HL-60 (cell line): ENCODE data around the gene MST1.

ENCODE experiments used
- DNase-seq, 2 experiments: peaks; one replicate each; pipeline ENCODE4 v3.0.0-alpha.2; 2010 to 2020; ENCODE audit warnings: low read depth in 1 of 2, low spot score in 1 of 2
- H3K27ac ChIP-seq: fragments of 250-450 bp; sonication (Bioruptor Pico); replicated peaks from 2 replicates; pipeline ENCODE4 v1.5.1; 2020; ENCODE audit warnings: mild to moderate bottlenecking, moderate library complexity
- H3K27me3 ChIP-seq: fragments of 250-450 bp; sonication (Bioruptor Pico); 2 replicates; pipeline ENCODE4 v1.5.1; 2021; ENCODE audit warnings: mild to moderate bottlenecking, moderate library complexity; ENCODE audit not compliant: insufficient read depth, poor library complexity, severe bottlenecking
- H3K4me3 ChIP-seq: replicated peaks from 2 replicates; pipeline ENCODE4 v1.5.1; 2011; ENCODE audit warnings: mild to moderate bottlenecking, control low read depth, low read length; ENCODE audit not compliant: insufficient read depth
- GABPA ChIP-seq: IDR thresholded peaks from 2 replicates; pipeline ENCODE4 v1.6.1; 2012; ENCODE audit warnings: low read depth
- POLR2AphosphoS5 ChIP-seq: IDR thresholded peaks from 2 replicates; pipeline ENCODE4 v1.6.1; 2012; ENCODE audit warnings: low read depth
- SPI1 ChIP-seq: IDR thresholded peaks from 2 replicates; pipeline ENCODE4 v1.6.1; 2012; ENCODE audit warnings: low read depth, mild to moderate bottlenecking, borderline replicate concordance
- TF ChIP-seq, protein P1 (sequence below): IDR thresholded peaks from one replicate; pipeline ENCODE4 v1.5.1; 2011; ENCODE audit warnings: low read length, control low read depth, inconsistent platforms; ENCODE audit not compliant: insufficient read depth
- TF ChIP-seq, protein P2 (sequence below): IDR thresholded peaks from 2 replicates; pipeline ENCODE4 v1.6.1; 2012; ENCODE audit warnings: low read depth; ENCODE audit not compliant: insufficient replicate concordance

The MST1 gene

DNA sequence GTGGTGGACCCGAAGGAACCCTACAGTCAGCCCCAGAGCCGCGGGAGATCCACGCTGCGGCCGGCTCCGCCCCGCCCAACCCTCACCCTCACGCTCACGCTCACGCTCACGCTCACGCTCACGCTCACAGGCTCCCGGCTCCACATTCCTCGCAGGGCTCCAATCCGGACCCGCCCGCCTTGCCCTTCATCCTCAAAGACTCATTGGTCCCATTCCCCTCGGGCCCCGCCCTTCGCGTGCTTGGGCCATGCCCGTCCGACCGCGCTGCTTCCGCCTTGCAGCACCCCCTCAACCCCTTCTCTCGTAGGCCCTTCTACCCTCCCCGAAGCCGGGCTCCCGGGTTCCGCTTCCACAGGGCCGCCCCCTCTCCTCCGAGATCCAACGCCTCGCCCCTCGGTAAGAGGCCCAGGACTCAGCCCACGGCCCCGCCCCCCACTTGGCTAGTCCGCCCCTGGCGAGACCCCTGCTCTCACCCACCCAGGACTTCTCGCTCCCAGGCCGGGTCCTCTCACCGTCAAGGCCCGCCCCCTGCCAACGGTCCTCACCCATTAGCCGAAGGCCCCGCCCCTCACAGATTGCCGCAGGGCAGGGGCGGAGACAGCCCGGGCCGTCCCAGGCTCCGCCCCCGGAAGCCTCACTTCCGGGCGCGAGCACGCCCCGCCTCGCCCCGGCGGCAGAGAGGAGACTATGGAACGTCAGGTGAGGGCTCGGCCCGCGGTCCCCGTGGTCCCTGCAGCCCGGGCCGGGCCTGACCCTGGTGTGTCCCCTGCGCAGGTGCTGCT lies 15.4 kb downstream of the MST1 start, which contains the start of gene APEH:
TSS of gene APEH (plus strand) at position 637 of the 782 bp plus-strand sequence. CDS start at position 688, 51 bp downstream.
- peak; percentile 100 for DNase-seq
- TF ChIP-seq, protein P1, sequence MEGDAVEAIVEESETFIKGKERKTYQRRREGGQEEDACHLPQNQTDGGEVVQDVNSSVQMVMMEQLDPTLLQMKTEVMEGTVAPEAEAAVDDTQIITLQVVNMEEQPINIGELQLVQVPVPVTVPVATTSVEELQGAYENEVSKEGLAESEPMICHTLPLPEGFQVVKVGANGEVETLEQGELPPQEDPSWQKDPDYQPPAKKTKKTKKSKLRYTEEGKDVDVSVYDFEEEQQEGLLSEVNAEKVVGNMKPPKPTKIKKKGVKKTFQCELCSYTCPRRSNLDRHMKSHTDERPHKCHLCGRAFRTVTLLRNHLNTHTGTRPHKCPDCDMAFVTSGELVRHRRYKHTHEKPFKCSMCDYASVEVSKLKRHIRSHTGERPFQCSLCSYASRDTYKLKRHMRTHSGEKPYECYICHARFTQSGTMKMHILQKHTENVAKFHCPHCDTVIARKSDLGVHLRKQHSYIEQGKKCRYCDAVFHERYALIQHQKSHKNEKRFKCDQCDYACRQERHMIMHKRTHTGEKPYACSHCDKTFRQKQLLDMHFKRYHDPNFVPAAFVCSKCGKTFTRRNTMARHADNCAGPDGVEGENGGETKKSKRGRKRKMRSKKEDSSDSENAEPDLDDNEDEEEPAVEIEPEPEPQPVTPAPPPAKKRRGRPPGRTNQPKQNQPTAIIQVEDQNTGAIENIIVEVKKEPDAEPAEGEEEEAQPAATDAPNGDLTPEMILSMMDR: no peak
- TF ChIP-seq SPI1: peak; percentile 18; the same call in 1 of the 2 replicates
- TF ChIP-seq, protein P2, sequence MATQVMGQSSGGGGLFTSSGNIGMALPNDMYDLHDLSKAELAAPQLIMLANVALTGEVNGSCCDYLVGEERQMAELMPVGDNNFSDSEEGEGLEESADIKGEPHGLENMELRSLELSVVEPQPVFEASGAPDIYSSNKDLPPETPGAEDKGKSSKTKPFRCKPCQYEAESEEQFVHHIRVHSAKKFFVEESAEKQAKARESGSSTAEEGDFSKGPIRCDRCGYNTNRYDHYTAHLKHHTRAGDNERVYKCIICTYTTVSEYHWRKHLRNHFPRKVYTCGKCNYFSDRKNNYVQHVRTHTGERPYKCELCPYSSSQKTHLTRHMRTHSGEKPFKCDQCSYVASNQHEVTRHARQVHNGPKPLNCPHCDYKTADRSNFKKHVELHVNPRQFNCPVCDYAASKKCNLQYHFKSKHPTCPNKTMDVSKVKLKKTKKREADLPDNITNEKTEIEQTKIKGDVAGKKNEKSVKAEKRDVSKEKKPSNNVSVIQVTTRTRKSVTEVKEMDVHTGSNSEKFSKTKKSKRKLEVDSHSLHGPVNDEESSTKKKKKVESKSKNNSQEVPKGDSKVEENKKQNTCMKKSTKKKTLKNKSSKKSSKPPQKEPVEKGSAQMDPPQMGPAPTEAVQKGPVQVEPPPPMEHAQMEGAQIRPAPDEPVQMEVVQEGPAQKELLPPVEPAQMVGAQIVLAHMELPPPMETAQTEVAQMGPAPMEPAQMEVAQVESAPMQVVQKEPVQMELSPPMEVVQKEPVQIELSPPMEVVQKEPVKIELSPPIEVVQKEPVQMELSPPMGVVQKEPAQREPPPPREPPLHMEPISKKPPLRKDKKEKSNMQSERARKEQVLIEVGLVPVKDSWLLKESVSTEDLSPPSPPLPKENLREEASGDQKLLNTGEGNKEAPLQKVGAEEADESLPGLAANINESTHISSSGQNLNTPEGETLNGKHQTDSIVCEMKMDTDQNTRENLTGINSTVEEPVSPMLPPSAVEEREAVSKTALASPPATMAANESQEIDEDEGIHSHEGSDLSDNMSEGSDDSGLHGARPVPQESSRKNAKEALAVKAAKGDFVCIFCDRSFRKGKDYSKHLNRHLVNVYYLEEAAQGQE: peak; percentile 28
- TF ChIP-seq GABPA: peak; percentile 90
- peak; percentile 76; the same call in 1 of the 2 replicates for TF ChIP-seq POLR2AphosphoS5
- peak within 1 kb of the TSS; percentile 89 for H3K4me3 ChIP-seq
- no peaks in the 10 kb centered on the region for H3K27me3 ChIP-seq
- H3K27ac ChIP-seq: peak within 1 kb of the TSS; percentile 98

DNA sequence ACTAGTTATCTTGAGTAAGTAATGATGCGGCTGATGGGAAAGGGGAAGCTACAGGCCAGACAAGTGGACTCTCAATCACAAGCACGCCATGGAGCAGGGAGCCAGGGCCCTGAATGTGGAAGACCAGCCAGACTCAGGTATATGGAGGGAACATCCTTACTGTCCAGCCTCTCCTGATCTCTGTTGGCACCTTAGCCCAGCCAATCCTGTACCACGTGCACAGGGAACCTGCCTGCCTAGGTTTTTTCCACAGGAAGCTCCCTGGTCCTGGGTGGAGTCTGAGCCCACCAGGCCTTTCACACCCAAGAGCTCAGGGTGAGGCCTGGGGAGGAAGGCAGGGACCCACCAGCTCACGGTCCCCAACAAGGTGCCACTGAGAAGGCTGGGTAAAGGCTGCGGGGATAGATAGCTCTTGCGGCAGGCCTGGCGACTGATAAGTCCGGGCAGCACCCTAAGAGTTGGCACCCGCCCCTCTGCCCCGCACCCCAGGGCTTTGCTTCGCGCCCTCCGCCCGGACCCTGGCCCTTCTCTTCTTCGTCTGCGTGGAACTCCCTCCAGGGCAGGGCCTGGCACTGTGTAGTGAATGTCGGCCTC lies 16.1 kb downstream of the MST1 start:
- peak overlapping the region; percentile 98 for H3K27ac ChIP-seq
- no peaks in the 10 kb centered on the region for H3K27me3 ChIP-seq
- TF ChIP-seq, protein P1: no peak
- TF ChIP-seq SPI1: no peak
- peak; percentile 48; the same call in 1 of the 2 replicates for TF ChIP-seq POLR2AphosphoS5
- TF ChIP-seq, protein P2: no peak
- no peak for TF ChIP-seq GABPA
- peak overlapping the region; percentile 89 for H3K4me3 ChIP-seq
- peak; percentile 73 to 74 for DNase-seq

DNA sequence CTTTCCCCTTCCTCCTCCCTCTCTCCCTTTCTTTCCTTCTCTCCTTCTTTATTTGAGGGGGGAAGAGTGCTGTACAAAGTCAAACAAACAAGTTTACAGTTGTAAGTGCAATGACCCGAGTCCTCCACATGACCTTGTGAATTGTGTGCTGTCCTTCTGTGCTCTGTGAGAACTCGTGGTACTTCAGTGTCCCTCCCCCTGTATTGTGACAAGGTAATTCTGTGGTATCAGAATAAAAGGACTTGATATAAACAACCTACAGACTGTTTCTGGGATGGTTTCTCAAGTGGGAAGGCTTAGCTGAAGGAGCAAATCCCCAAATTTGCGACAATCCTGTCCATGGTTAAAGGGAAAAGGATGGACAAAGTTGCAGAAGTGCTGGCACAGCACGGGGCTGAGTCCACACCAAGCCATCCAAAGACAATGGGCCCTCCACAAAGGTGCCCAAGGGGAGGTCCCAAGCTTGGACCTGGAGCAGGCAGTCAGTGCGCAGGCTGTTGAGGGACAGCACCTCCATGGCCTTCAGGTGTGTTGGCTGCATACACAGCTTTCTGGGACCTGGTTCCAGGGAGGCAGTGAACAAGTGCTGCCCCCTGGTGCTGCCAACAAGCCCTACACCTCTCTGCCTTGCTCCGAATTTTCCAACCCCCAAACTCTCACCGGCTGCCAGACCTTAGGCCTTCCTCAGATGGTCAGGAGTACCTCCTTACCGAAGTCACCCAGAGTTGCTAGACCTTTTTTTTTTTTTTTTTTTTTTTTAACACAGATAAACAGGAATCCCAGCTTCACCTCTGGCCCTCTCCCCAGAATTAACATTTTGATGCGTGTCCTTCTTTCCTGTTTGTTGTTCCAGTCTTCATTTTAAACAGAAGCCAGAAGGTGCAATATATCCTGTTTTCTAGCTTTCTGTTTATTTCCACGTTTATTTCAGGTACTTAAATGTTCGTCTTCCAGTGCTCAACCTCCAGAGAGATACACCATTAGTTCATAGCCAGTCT lies 17.7 kb downstream of the MST1 start:
- H3K4me3 ChIP-seq: no peak overlapping the region
- no peaks in the 10 kb centered on the region for H3K27me3 ChIP-seq
- no peak for TF ChIP-seq POLR2AphosphoS5
- no peak for TF ChIP-seq GABPA
- TF ChIP-seq, protein P1: peak; percentile 96
- no peak for TF ChIP-seq SPI1
- DNase-seq: peak; percentile 76 to 79
- H3K27ac ChIP-seq: no peak overlapping the region
